Measurements from ENCODE around the gene SPDEF. TPM values are rescaled to one million over a fixed set of nuclear protein-coding genes. Genes with fewer than 3 reads are reported as not detected.

SPDEF gene
- polyA plus RNA-seq, 2 of the 4 experiments (the other 2 are of a cell fraction), result 4.3 to 5.4 TPM

DNA sequence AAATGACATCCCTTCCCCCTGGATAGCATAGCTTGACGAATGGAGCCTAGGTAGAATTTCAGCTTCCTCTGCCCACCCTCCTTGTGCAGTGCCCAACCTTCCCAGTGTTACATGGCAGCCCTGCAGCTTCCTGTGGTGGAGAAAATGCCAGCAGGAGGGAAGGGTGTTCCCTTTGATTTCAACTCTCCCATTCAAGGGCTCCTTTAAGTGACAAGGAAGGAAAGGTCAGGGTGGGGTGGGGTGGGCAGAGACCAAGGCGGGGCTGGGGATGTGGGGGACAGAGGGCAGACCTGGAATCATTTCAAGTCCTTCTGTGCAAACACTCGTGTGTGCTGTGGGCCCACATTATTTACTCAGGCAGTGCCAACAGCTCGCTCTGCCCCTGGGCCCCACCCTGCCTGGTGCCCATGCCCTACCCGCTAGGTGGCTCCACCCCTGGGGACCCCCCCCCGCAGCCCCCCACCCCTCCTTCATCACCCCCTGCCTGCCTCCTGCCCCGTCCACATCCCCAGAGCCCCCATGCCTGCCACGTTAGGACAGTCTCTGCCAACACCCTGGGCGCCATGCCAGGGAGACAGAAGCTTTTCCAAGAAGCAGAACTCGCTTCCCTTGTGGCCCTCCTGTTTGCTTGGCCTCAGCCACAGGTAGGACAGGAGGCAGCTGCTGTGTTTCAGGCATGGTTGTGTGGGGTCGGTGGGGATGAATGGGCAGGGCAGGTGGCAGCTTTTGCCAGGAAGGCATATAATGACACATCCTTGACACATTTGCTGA is 9.4 kb downstream of the SPDEF start:
- TF ChIP-seq HOXB13 (CRISPR knock-in tag; IDR thresholded peaks at IDR 0.05; ENCODE audit: low read depth) (no peak), MYC (IDR thresholded peaks at IDR 0.05; ENCODE audit: borderline replicate concordance, low read length) (0 out of 2 replicates have a peak, but pooled peaks have one; percentile 14), FOSL2 (IDR thresholded peaks at IDR 0.05) (no peak), FOSL2 (CRISPR knock-in tag; IDR thresholded peaks at IDR 0.05) (no peak), TFCP2L1 (CRISPR knock-in tag; IDR thresholded peaks at IDR 0.05) (no peak), GATA3 (IDR thresholded peaks at IDR 0.05; ENCODE audit: borderline replicate concordance) (peak; percentile 22; the same call in 1 of the 2 replicates), ELK1 (IDR thresholded peaks at IDR 0.05; ENCODE audit: low read depth, low read length) (no peak), KDM5A (IDR thresholded peaks at IDR 0.05) (no peak), USF2 (IDR thresholded peaks at IDR 0.05) (no peak), JUN (IDR thresholded peaks at IDR 0.05) (peak; percentile 48 to 69; a peak in 2 of 5 replicates), EP300 (IDR thresholded peaks at IDR 0.05) (peak in 1 of 2 experiments; percentile 51; a peak in 1 of 5 replicates), HOXA7 (CRISPR knock-in tag; IDR thresholded peaks at IDR 0.05) (no peak), EHMT2 (IDR thresholded peaks at IDR 0.05; ENCODE audit: low read depth) (no peak), RAD21 (conservative IDR thresholded peaks at IDR 0.05 in 1 of 2, IDR thresholded peaks at IDR 0.05 in 1 of 2) (peak in 1 of 2 experiments; percentile 38; a peak in 2 of 5 replicates), ESRRA (IDR thresholded peaks at IDR 0.05; ENCODE audit: borderline replicate concordance, low read length) (no peak), SMC3 (IDR thresholded peaks at IDR 0.05) (peak; percentile 32; the same call in 1 of the 3 replicates)
- TF ChIP-seq, protein P1, sequence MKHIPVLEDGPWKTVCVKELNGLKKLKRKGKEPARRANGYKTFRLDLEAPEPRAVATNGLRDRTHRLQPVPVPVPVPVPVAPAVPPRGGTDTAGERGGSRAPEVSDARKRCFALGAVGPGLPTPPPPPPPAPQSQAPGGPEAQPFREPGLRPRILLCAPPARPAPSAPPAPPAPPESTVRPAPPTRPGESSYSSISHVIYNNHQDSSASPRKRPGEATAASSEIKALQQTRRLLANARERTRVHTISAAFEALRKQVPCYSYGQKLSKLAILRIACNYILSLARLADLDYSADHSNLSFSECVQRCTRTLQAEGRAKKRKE (CRISPR knock-in tag; IDR thresholded peaks at IDR 0.05; ENCODE audit: low read depth), result no peak
- Histone ChIP-seq H3K9me3 (no peaks in the 10 kb centered on the region), H3K27ac (peak overlapping the region; percentile 74 to 93), H3K4me3 (no peak overlapping the region), H3K4me2 (peak overlapping the region; percentile 68), H3K4me1 (peaks cover 66% of the 10 kb centered on the region)
- CTCF ChIA-PET, result interaction anchor here (0.9 to 2.1 kb wide), 3 partner anchors 13 to 62 kb away, joined by 3 to 9 read pairs (median 3); no protein-coding TSS in a partner anchor
- peak; percentile 35 to 73 for DNase-seq (ENCODE audit: low read depth in 1 of 2, low spot score in 1 of 2)
- no peak for FAIRE-seq
- ATAC-seq, result peak; percentile 58 to 66
- POLR2A ChIA-PET, result no interaction called here
- 27% methylated on average over 2 of the region's 11 CpGs for WGBS (ENCODE audit: missing lambda C conversion rate)

DNA sequence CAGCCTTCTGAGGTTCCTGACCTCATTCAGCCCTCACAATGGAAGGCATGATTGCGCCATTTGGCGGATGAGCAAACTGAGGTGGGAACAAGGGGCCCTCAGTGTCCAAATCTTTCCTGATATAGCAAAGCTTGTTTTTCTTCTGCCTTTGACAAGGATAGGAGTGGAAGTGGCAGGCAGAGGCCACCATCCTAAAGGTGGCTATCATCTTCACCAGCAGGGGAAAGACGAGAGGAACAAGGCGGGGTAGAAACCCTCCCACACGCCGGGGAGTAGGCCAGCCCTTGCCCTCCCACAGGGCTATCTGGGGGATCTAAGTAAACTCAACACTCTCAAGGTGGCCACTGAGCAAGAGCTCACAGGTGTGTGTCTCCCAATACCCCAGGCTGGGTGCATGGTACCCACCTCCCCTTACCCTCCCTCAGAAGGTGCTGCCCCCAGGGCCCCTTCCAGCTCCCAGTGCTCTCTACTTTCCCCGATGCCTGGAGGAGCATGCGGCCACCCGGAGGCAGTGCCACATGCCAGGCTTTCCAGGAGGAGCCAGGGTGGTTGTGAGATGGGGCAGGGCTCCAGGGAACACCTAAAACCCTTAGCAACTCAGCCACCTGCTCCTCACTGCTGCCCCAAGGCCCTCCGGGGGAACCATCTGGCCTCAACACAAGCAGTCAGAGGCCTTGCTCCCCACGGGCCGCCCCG is 11.2 kb downstream of the SPDEF start:
- TF ChIP-seq CBX2 (IDR thresholded peaks at IDR 0.05; ENCODE audit: borderline replicate concordance, low read depth), result no peak
- no peak for TF ChIP-seq HDAC2 (IDR thresholded peaks at IDR 0.05)
- no peak for TF ChIP-seq EHF (CRISPR knock-in tag; IDR thresholded peaks at IDR 0.05)
- TF ChIP-seq CHD2 (IDR thresholded peaks at IDR 0.05; ENCODE audit: low read length, partially characterized antibody), result no peak
- TF ChIP-seq, protein P1 (CRISPR knock-in tag; IDR thresholded peaks at IDR 0.05; ENCODE audit: low read depth), result no peak
- TF ChIP-seq, protein P2, sequence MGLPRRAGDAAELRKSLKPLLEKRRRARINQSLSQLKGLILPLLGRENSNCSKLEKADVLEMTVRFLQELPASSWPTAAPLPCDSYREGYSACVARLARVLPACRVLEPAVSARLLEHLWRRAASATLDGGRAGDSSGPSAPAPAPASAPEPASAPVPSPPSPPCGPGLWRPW (IDR thresholded peaks at IDR 0.05), result no peak
- no peak for TF ChIP-seq SREBF2 (IDR thresholded peaks at IDR 0.05)
- no peak for TF ChIP-seq KDM1A (IDR thresholded peaks at IDR 0.05; ENCODE audit: low read depth)
- TF ChIP-seq KDM5A (IDR thresholded peaks at IDR 0.05), result no peak
- no peak for TF ChIP-seq RCOR1 (IDR thresholded peaks at IDR 0.05; ENCODE audit: low read depth, low read length)
- TF ChIP-seq ZC3H11A (IDR thresholded peaks at IDR 0.05), result no peak
- ChIA-PET POLR2A (no interaction called here), CTCF (interaction anchor here (1.0 to 1.9 kb wide), 2 partner anchors 17 to 64 kb away, joined by 3 to 4 read pairs; no protein-coding TSS in a partner anchor)
- no peaks in the 10 kb centered on the region for H3K9me3 ChIP-seq
- WGBS (ENCODE audit: missing lambda C conversion rate), result 73% methylated on average over 10 of the region's 13 CpGs
- FAIRE-seq, result no peak
- H3K4me3 ChIP-seq, result no peak overlapping the region
- H3K27ac ChIP-seq, result peak overlapping the region; percentile 74 to 93
- no peak for ATAC-seq
- H3K4me1 ChIP-seq, result peaks cover 63% of the 10 kb centered on the region
- H3K4me2 ChIP-seq, result peak overlapping the region; percentile 57
- DNase-seq (ENCODE audit: low read depth in 1 of 2, low spot score in 1 of 2), result no peak

Measured in A549 (cell line).